Endometrium (tissue), 2 donors: ENCODE data around the gene PPP2R5C.

Experiments
- FAIRE-seq: peaks from 2 replicates; lab custom pipeline; 2012; peaks lifted over from hg19 to GRCh38; lab: Jason Lieb, UNC
- donor health status: control.
- donor health status: control.

The PPP2R5C gene

DNA sequence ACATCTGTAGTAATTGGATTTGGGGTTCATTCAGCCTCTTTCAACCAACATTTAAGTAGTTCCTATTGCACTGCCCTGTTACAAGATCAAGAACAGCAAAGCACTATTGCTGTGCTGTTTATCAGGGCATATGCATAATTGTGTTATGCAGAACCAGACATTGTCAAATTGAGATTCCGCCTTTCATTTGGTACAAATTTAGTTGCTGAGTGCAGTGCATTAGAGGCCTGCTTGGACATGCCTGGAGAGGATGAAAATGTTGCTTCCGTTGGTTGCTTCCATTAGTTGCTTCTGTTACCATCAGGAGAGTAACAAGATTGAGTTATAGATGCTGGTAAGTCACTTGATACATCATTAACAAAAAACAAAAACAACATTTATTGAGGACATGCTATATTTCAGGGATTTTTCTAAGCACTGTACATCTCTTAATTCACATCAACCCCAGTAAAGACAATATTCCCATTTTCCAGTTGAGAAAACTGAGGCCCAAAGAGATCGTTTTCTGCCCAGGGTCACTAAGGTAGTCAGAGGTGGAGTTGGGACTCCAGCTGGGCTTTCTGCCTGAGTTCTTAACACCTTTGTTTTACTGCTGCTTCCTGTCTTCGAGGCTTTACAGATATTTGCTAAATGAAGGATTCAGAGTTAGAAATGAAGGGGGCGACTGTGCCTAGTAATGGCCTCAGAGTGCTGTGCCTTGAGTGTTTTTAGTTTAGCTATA is 79.3 kb downstream of the PPP2R5C start:
- FAIRE-seq = no peak

DNA sequence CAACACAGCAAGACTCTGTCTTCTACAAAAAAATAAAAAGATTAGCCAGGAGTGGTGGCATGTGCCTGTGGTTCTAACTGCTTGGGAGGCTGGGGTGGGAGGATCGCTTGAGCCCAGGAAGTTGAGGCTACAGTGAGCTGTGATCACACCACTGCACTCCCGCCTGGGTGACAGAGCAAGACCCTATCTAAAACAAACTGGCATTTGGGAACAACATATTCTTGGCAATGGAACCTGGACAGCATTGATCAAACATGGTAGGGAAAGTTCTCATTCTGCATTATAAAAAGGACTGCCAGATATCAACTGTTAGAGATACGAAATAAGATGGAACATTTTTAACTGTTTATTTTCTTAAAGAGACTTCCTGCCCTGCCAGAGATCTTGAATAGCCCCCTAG is 81.5 kb downstream of the PPP2R5C start:
- FAIRE-seq = no peak

DNA sequence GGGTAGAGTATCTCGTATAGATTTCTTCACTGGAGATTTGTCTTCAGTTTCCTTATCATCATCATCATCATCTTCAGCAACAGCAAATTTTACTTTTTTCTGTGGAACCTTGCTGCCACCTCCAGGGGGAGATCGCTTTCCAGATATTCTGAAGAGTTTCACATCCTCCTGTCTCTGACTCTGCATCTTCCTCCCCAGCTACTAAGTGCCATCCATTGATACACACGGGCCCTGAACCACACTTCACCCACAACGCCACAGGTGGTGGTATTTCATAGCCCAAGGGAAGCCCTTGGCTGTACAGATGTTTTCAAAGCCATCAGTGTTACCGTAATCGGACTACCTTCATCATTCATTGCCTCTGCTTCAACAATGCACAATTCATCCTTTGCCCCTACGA is 82.2 kb downstream of the PPP2R5C start:
- FAIRE-seq = no peak

DNA sequence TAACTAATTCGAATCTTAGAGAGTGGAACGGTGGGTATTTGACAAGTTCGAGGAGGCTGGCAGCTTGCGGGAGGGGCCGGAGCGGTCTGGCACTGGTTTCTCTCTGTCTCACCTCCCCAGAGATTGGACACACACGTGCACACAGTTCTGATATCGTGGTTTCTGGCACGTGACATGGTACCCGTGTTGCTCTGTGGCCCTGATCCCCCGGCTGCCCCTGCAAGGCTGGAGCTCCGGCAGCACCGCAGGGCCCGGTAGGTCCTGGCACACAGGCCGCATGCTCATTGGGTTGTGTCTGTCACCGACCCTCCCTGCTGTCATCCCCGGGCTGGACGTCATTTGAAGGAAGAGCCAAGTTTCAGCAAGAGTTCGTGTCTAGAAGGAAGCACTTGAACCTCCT is 82.7 kb downstream of the PPP2R5C start:
- FAIRE-seq = no peak

DNA sequence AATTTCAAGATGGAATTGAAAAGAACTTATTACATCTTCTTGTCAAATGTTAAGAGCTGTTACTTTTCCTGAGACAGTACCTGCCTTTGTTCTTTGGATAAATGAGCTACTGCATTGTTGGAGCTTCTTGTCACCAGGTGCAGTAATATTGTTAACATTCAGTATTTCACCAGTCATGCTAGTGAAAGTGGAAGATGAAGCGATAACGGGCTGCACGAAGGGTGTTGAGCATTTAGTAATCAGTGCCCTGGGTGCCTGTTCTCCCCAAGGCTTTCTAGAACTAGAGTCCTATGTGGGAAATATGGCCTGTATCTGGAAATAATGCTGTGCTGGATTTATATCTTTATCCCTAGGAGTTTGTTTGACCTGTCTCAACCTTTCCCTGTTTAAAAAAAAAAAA is 83.2 kb downstream of the PPP2R5C start:
- no peak for FAIRE-seq

DNA sequence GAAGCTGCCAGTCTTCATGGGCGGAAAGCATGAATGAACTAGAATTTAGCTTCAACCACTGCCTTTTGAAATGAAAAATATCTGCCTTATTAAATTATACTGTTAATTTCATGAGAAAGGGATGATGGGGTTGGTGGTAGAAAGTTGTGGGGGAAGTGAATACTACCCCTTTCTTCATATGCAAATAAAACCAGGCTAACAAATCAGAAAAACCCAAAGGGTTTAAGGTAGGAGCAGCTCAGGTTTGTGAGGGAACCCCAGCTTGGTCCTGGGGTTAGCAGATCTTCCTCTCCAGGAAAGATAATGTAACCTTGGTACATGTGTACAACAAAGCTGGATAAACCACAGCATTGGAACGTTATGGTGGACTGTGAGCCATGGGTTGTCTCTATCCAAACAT is 84.0 kb downstream of the PPP2R5C start:
- FAIRE-seq = no peak

DNA sequence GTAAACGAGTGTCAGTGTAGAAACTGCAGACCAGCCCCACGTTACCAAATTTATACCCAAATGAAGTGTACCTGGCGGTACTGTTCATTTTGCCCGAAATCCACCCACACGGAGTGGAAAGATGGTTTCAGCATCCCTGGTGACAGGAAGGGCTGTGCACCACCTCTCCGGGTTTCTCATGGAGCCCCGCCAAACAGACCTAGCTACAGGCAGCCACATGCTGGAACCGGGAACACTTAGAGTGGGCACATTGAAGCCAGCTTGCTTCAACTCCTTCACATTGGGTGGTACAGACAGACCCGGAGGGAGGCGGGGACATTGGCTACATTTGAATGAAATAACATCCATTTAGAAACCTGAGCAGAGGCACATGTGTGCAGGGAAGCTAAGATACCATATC is 84.4 kb downstream of the PPP2R5C start:
- no peak for FAIRE-seq

DNA sequence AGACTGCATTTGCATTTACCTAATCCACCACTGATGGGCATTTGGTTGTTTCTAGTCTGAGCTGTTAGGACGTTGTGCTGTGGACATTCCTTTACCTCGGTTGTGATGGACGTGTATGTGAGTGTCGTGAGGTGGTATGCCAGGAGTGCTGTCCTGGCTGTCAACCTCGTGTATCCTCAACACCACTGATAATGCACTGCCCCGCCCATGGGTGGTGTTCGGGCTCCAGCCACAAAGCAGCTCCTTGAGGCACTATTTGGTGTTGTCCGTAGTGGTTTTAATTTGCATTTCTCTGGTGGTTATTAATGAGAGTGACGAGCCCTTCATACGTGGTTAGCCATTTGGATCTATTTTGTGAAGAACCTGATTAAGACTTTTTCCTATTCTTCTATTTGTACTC is 87.6 kb downstream of the PPP2R5C start:
- FAIRE-seq = no peak

DNA sequence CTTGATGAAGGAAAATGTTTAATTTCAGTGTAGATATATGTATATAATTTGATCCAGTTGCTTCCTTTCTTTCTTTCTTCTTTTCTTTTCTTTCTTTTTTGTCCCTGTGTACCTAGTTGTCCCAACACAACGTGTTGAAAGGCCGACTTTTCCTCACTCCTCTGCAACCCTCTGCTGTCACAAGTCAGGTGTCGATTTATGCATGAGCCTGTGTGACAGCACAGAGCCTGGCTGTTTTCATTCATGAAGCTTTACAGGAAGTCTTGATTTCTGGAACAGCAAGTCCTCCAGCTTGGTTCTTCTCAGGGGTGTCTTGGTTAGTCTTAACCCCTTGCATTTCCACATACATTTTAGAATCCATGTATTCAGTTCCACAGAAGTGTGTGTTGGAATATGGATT is 88.1 kb downstream of the PPP2R5C start:
- no peak for FAIRE-seq

DNA sequence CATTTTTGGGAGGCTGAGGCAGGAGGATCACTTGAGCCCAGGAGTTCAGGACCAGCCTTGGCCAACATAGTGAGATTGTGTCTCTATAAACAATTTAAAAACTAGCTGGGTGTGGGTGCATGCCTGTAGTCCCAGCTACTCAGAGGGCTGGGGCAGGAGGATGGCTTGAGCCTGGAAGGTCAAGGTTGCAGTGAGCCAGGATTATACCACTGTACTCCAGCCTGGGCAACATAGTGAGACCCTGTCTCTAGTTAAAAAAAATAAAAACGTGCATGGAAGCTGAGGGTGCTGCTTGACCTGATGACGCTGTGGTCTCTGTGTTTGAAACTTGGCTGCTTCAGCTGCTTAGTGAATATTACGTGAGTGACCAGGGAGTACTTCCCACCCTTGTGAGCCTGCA is 89.7 kb downstream of the PPP2R5C start:
- no peak for FAIRE-seq

DNA sequence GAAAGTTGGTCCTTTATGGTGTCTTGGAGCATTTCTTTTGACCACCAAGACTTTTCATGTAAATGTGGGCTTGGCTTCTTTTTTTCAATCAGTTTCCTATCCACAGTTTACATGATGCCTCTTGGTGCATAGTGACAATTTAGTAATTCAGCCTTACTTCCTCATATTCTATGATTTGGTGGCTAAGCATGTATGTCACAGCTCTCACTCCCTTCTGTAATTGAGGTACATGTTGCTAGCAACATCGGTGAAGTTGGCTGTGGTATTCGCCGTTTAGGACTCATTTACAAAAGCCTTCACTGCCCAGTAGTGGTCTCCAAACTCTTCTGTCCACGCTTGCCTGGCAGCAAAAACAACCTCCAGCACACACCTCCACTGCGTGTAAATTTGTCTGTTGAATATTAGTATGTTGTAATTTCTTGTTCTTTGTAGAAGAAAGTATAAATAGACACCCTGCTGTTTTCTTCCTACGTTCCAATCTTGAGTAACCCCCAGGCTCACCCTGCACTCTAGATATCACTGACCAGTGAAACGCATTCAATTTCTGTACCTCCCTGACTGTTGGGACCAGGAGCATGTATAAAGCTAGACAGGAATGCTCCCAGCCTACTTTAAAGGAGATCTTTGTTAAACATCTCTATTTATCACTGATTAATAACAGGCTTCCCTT is 90.4 kb downstream of the PPP2R5C start:
- no peak for FAIRE-seq

DNA sequence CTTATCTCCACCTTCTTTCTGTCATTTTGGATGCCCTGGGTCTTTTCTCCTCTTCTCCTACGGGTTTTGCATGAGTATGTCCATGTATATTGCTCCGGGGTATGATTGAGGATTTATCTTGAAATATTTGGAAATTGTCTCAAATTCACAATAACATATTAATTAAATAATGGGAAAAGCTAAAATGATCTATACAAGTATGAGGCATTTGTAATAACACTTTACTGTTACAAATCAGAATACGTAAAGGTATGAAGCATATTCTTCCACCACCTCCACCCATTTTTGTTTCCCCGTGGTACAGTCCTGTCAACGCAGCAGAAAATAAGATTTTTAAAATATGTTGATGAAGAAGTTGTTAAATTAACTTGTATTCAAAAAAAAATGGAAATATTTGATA is 91.3 kb downstream of the PPP2R5C start:
- no peak for FAIRE-seq

DNA sequence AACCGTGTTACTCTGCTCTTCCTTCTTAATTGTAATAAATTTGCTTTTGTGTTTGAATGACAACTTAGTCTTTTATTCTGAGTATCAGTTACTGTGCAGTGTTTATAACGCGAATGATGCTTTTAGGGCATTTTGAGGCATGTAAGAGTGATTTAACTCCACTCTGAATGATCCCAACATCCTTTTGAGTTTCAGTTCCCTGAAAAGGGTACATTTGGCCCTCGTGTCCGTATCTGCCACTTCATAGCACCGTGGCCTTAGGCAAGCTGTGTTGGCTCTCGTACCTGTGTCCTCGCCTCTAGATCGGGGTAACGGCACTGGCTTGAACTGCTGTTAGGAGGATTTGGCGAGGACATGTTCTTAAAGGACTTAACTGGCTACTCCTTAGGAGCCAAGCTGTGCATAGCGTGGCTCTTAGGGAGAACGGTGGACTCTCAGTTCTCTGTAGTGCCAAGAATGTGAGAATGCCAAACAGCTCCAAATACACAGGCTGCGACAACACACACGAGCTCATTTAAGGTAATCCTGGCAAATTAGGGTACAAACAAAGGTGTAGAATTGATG is 92.0 kb downstream of the PPP2R5C start:
- FAIRE-seq = no peak

DNA sequence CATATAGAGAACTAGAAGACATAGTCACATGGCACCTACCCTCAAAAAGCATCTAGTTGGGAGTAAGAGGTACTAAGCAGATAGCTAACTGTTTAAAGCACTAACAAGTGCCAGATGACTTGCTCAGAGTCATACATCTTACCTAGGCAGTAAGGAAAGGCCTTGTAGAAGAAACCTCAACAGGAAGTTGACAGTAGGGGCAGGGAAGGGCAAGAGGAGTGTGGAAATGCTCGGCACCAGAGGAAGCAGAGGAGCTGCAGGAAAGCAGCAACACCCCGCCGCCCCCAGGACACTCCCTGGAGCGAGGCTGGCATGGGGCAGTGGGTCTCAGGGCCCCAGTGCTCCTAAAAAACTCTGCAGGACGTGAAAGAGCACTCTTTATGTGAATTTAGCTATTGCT is 92.9 kb downstream of the PPP2R5C start:
- no peak for FAIRE-seq

DNA sequence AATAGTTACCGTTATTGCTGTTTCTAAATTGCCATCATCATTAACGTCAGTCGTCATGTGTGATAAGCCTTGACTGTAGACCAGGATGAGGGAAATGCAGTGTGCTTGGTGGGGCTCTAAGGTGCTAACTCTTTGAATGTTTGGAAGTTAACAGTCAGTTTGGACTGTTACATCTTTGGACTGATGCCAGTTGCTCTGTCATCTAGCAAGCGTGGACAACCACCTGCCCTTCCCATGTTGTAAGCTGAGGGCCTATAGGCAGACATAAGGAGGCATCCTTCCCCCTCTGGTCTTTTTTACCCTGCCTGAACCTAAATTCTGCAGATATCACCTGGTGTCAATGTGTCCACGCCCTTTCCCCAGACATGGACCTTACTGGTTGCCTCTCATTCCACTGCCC is 94.4 kb downstream of the PPP2R5C start:
- no peak for FAIRE-seq

DNA sequence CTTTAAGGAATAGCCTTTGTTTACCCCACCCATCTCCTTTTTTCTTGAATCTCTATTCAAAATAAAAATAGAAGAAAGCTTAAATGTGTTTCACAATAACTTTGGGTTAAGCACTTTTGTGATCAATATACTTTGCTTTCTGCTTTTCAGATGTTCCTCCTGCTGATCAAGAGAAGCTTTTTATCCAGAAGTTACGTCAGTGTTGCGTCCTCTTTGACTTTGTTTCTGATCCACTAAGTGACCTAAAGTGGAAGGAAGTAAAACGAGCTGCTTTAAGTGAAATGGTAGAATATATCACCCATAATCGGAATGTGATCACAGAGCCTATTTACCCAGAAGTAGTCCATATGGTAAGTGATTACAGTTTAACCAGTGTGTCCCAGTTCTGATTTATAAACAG is 95.0 kb downstream of the PPP2R5C start:
- FAIRE-seq = no peak

DNA sequence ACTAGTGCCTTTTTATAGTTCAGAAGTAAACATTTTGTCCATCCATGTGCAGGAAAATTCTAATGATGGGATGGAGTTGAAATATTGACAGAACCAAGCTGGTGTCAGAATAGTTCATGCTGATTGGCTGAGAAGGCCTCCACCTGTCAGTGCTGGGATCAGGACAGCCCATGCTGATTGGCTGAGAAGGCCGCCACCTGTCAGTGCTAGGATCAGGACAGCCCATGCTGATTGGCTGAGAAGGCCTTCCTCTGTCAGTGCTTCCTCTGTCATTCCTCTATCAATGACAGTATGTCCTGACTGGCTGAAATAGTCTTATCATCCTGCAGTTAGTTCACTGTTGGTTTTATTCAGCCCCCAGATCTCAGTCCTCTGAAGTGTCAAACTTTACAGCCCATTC is 95.7 kb downstream of the PPP2R5C start:
- no peak for FAIRE-seq

DNA sequence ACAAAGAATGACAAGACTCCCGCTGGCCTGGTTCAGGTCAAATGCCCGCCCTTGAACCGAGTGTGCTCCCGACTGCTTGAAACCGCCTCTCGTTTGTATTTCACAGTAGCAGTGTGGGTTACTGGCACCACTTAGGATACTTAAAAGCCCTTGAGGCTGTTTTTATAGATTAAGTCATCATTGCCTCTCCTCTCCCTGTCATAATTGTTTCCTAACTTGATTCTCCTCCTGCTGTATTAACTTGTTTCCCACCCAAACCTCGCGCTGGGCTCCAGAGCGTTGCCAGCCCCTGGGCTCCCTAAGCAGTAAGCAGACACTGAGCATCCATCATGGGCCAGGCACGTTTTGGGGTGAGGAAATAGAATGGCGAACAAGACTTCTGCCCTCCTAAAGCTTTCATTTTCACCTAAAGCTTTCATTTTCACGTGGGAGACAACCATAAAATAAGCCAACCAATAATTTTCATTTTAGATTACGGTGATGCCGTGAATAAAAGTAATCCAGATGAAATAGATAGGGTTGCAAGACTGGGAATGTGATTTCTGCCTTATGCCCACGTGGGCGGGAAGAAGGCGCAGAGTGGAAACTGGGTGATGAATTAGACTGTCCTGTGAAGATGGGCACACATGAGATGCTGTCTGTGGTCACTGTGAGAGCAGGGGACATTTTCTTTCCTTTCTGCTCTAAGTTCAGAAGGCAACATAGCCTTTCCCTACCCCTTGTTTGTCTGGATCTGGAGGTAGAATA is 97.5 kb downstream of the PPP2R5C start:
- no peak for FAIRE-seq

DNA sequence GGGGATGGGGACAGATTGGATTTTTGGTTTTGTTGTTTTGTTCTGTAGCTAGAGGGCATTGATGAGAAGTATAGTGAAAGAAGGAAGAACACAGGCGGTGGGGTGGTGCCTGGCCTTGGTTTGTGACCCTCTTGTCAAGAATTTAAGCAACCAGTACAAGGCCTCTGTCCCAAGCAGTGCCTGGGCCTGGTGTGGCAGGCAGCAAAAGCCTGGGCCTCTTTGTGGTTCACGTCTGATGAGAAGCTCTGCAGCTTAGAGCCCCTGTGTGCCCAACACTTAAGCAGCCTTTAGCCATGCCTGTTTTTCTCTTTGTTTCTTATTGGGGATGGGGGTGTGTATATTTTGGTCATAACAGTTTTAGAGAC is 98.0 kb downstream of the PPP2R5C start:
- FAIRE-seq = no peak

DNA sequence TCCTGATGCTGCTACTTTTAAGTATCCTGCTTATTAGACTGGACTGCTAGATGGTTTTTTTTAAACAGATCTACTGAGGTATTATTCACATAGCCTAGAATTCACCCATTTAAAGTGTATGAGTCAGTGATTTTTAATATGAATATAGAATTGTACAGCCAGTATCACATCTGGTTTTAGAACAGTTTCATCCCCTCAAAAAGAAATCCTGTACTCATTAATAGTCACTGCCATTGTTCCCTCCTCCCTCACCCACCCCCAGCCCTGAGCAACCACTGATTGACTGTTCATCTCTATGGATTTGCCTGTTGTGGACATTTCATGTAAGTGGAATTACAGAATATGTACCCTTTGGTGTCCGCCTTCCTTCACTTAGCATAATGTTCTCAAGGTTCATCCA is 98.4 kb downstream of the PPP2R5C start:
- FAIRE-seq = no peak

DNA sequence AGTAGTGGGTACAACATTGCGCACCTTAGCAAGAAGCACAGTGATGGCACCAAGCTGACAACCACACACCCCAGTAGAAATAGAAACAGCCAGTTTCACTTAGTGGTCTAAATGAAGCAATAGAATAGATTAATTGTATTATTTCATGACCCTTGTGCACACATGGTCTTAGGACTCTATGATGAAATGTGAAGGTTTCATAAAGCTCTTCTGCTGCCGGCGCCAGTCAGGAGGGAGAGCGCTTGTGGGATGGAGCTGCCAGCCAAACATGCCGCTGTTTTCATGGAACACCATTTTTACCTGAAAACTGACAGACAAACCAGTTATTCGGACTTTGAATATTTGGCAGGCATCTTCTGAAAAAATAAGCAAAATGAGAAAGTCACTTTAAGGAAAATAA is 100.0 kb downstream of the PPP2R5C start:
- FAIRE-seq = no peak

DNA sequence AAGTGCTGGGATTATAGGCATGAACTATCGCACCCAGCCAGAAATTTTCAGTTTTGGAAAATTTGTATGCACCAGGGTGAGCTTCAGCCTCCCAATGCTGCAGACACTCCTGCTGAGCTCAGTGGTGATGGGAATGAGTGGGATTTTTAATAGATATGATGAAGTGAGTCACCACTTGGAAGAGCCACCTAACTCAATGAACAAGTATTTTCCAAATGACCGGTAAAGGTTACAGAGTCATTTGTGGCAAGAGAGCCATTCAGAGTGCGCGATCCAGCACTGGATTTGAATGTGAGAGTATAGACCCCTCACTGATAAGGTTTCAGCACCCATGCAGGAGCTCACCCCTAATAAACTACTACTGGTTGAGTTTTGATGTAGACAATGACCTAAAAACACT is 100.7 kb downstream of the PPP2R5C start:
- FAIRE-seq = no peak

DNA sequence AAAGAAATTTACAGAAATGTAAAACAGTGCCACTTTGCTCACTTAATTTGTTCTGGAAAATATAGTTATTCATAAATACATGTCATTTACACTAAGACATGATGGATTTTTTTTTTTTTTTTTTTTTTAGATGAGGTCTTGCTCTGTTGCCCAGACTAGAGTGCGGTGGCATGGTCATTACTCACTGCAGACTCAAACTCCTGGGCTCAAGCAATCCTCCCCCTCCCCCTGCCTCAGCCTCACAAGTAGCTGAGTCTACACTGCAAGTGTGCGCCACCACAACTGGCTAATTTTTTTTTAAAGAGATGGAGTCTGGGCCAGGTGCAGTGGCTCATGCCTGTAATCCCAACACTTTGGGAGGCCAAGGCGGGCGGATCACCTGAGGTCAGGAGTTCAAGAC is 101.2 kb downstream of the PPP2R5C start:
- FAIRE-seq = no peak
